A549 (cell line): ENCODE results near the gene TRAPPC3. TPM values are rescaled to one million over a fixed set of nuclear protein-coding genes. Genes with fewer than 3 reads are reported as not detected.
A peak's percentile ranks its signal among the peaks of the same experiment; 100 is the strongest.

Experiments used
- ATAC-seq, 2 experiments: fragments of 200-7000 bp in 1 of 2; fragments of >200 bp in 1 of 2; cut with Nextera tagmentation in 1 of 2; cut with Tn5 transposase in 1 of 2; 3 replicates each; pipeline versions ENCODE4 v1.8.0 to v1.9.1; 2018 to 2020; ENCODE audit warnings: mild to moderate bottlenecking in 1 of 2, moderate library complexity in 1 of 2
- CTCF ChIA-PET: fragments of 300-600 bp; sonication (Branson Sonifier 250); formaldehyde crosslinking; extraction: SDS; loops from one replicate; lab custom pipeline; 2021; ENCODE audit warnings: antibody characterized with exemption, inconsistent platforms; lab: Yijun Ruan, JAX
- POLR2A ChIA-PET: fragments of 350-600 bp; formaldehyde crosslinking; extraction: SDS; loops from one replicate; lab custom pipeline; 2021; ENCODE audit warnings: antibody characterized with exemption, inconsistent platforms; lab: Yijun Ruan, JAX
- DNase-seq, 2 experiments: peaks; one replicate each; pipeline versions ENCODE4 v3.0.0 to v3.0.0-alpha.2; 2011 to 2016; ENCODE audit warnings: low read depth in 1 of 2, low spot score in 1 of 2
- FAIRE-seq: peaks from 2 replicates; lab custom pipeline; 2011; peaks lifted over from hg19 to GRCh38; lab: Jason Lieb, UNC
- H3K27ac ChIP-seq, 2 experiments: fragments of >200 bp; sonication (Bioruptor Twin); formaldehyde crosslinking; 3 replicates each; pipeline ENCODE4 v1.5.1; 2016 to 2017
- H3K4me1 ChIP-seq: fragments of >200 bp; sonication (Bioruptor Twin); formaldehyde crosslinking; 3 replicates; pipeline ENCODE4 v1.6.1; 2016
- H3K4me2 ChIP-seq: fragments of >200 bp; sonication (Bioruptor Twin); formaldehyde crosslinking; 3 replicates; pipeline ENCODE4 v1.6.1; 2016
- H3K4me3 ChIP-seq: fragments of >200 bp; sonication (Bioruptor Twin); formaldehyde crosslinking; 3 replicates; pipeline ENCODE4 v1.5.1; 2016
- H3K9me3 ChIP-seq: fragments of >200 bp; sonication (Bioruptor Twin); formaldehyde crosslinking; 3 replicates; pipeline ENCODE4 v1.6.1; 2016
- CHD2 ChIP-seq: fragments of 150-350 bp; IDR thresholded peaks from 2 replicates; pipeline ENCODE4 v1.6.1; 2014; ENCODE audit warnings: low read length; ENCODE audit not compliant: partially characterized antibody
- CTCF ChIP-seq: fragments of >200 bp; sonication (Bioruptor Twin); formaldehyde crosslinking; IDR thresholded peaks from 3 replicates; pipeline ENCODE4 v1.5.1; 2016
- ELK1 ChIP-seq: fragments of 150-350 bp; IDR thresholded peaks from 2 replicates; pipeline ENCODE4 v1.6.1; 2014; ENCODE audit warnings: low read depth, mild to moderate bottlenecking, low read length
- EP300 ChIP-seq, 2 experiments: fragments of >200 bp; sonication (Bioruptor Twin); formaldehyde crosslinking; IDR thresholded peaks; 2 replicates in 1 of 2; 3 replicates in 1 of 2; pipeline ENCODE4 v1.6.1; 2016 to 2017
- ESRRA ChIP-seq: fragments of 150-350 bp; IDR thresholded peaks from 2 replicates; pipeline ENCODE4 v1.6.1; 2014; ENCODE audit warnings: mild to moderate bottlenecking, low read length, borderline replicate concordance
- FOSB ChIP-seq: fragments of 250-450 bp; sonication (Bioruptor Pico); IDR thresholded peaks from 2 replicates; pipeline ENCODE4 v1.5.0; 2020; ENCODE audit warnings: mild to moderate bottlenecking, moderate library complexity
- FOSL2 ChIP-seq, 2 experiments: fragments of 450-650 bp in 1 of 2; fragments of >200 bp in 1 of 2; sonication (Bioruptor Twin) in 1 of 2; formaldehyde crosslinking; IDR thresholded peaks; 2 replicates each; pipeline versions ENCODE4 v1.5.0 to v1.6.1; 2016 to 2020; ENCODE audit warnings: mild to moderate bottlenecking in 1 of 2, moderate library complexity in 1 of 2
- GATA3 ChIP-seq: IDR thresholded peaks from 2 replicates; pipeline ENCODE4 v1.6.1; 2012; ENCODE audit warnings: borderline replicate concordance
- HDAC2 ChIP-seq: fragments of 200-600 bp; sonication (generic); IDR thresholded peaks from 2 replicates; pipeline ENCODE4 v1.6.1; 2016
- HES2 ChIP-seq: fragments of >200 bp; sonication (Bioruptor Twin); formaldehyde crosslinking; IDR thresholded peaks from 2 replicates; pipeline ENCODE4 v1.6.1; 2016
- HOXA7 ChIP-seq: fragments of 250-450 bp; sonication (Bioruptor Pico); IDR thresholded peaks from 2 replicates; pipeline ENCODE4 v1.5.0; 2020; ENCODE audit warnings: mild to moderate bottlenecking, moderate library complexity
- HOXB13 ChIP-seq: fragments of 250-450 bp; sonication (Bioruptor Pico); IDR thresholded peaks from 2 replicates; pipeline ENCODE4 v1.5.0; 2020; ENCODE audit warnings: low read depth, mild to moderate bottlenecking, moderate library complexity
- HOXB5 ChIP-seq: fragments of 250-450 bp; sonication (Bioruptor Pico); IDR thresholded peaks from 2 replicates; pipeline ENCODE4 v1.5.0; 2020; ENCODE audit warnings: mild to moderate bottlenecking, moderate library complexity
- JUN ChIP-seq, 2 experiments: fragments of >200 bp; sonication (Bioruptor Twin); formaldehyde crosslinking; IDR thresholded peaks; 2 replicates in 1 of 2; 3 replicates in 1 of 2; pipeline ENCODE4 v1.6.1; 2016 to 2017
- JUNB ChIP-seq: fragments of >200 bp; sonication (Bioruptor Twin); formaldehyde crosslinking; IDR thresholded peaks from 2 replicates; pipeline ENCODE4 v1.6.1; 2016
- KDM5A ChIP-seq: fragments of 200-600 bp; sonication (generic); IDR thresholded peaks from 2 replicates; pipeline ENCODE4 v1.6.1; 2016; ENCODE audit warnings: antibody characterized with exemption, mild to moderate bottlenecking
- NR3C1 ChIP-seq: fragments of >200 bp; sonication (Bioruptor Twin); formaldehyde crosslinking; IDR thresholded peaks from 3 replicates; pipeline ENCODE4 v1.6.1; 2017
- PHF8 ChIP-seq: fragments of 200-600 bp; sonication (generic); IDR thresholded peaks from 2 replicates; pipeline ENCODE4 v1.6.1; 2016; ENCODE audit warnings: low read depth, mild to moderate bottlenecking, antibody characterized with exemption, moderate library complexity, borderline replicate concordance
- POLR2A ChIP-seq: IDR thresholded peaks from 2 replicates; pipeline ENCODE4 v1.6.1; 2012; ENCODE audit warnings: mild to moderate bottlenecking, low read length
- RAD21 ChIP-seq, 2 experiments: fragments of >200 bp in 1 of 2; sonication (Bioruptor Twin) in 1 of 2; formaldehyde crosslinking in 1 of 2; IDR thresholded peaks in 1 of 2; conservative IDR thresholded peaks in 1 of 2; 2 replicates in 1 of 2; 3 replicates in 1 of 2; pipeline ENCODE4 v1.6.1; 2012 to 2018; ENCODE audit warnings: inconsistent platforms in 1 of 2
- RFX5 ChIP-seq: fragments of 450-650 bp; IDR thresholded peaks from 2 replicates; pipeline ENCODE4 v1.7.1; 2014; ENCODE audit warnings: antibody characterized with exemption, mild to moderate bottlenecking, moderate library complexity
- SMC3 ChIP-seq: fragments of >200 bp; sonication (Bioruptor Twin); formaldehyde crosslinking; IDR thresholded peaks from 3 replicates; pipeline ENCODE4 v1.6.1; 2018; ENCODE audit warnings: inconsistent platforms
- SREBF2 ChIP-seq: fragments of 450-650 bp; IDR thresholded peaks from 2 replicates; pipeline ENCODE4 v1.6.1; 2014; ENCODE audit warnings: mild to moderate bottlenecking, moderate library complexity
- USF2 ChIP-seq: fragments of 450-650 bp; IDR thresholded peaks from 2 replicates; pipeline ENCODE4 v1.6.1; 2014; ENCODE audit warnings: antibody characterized with exemption
- ZC3H11A ChIP-seq: fragments of 450-650 bp; IDR thresholded peaks from 2 replicates; pipeline ENCODE4 v1.6.1; 2014; ENCODE audit warnings: antibody characterized with exemption, mild to moderate bottlenecking
- ZFP36 ChIP-seq: fragments of 450-650 bp; IDR thresholded peaks from 2 replicates; pipeline ENCODE4 v1.6.1; 2014; ENCODE audit warnings: borderline replicate concordance; ENCODE audit not compliant: partially characterized antibody
- whole genome bisulfite sequencing: methylation state at CpG from one replicate; pipeline ENCODE4 v1.1.6; 2017; ENCODE audit errors: missing lambda C conversion rate; 5-methylcytosine and 5-hydroxymethylcytosine counted together
- polyA plus RNA-seq, 4 experiments: library from polyadenylated mRNA; depleted of rRNA in 3 of 4; stranded (reverse); fragments of >200 nt; fragmentation: RNase III in 1 of 4; extraction: RNeasy Plus Mini Kit Qiagen cat#74134 plus additional on column Dnase treatment in 1 of 4; gene quantifications; 2 replicates in 3 of 4; 3 replicates in 1 of 4; pipeline ENCODE4 v1.2.3, GENCODE V29; 2011 to 2017
- TF ChIP-seq, protein P1 (sequence below): IDR thresholded peaks from 2 replicates; pipeline ENCODE4 v1.6.1; 2012
- TF ChIP-seq, protein P2 (sequence below): fragments of 200-600 bp; sonication (generic); IDR thresholded peaks from 2 replicates; pipeline ENCODE4 v1.6.1; 2016; ENCODE audit warnings: antibody characterized with exemption, mild to moderate bottlenecking, moderate library complexity

Gene TRAPPC3
- polyA plus RNA-seq, 2 of the 4 experiments (the other 2 are of a cell fraction), result 62.2 to 103 TPM

- Histone ChIP-seq H3K4me1 (peaks cover 62% of the 10 kb centered on the region), H3K4me2 (peak overlapping the region; percentile 93), H3K9me3 (no peaks in the 10 kb centered on the region), H3K27ac (peak overlapping the region; percentile 77 to 83; a peak in 5 of 6 replicates), H3K4me3 (0 out of 3 replicates have a peak overlapping the region, but pooled peaks have one; percentile 33)
- ATAC-seq (no peak), DNase-seq (no peak), FAIRE-seq (no peak)
- WGBS, result 58% methylated on average over 12 of the region's 14 CpGs
- ChIA-PET CTCF (interaction anchor here (0.9 to 8.6 kb wide), 14 partner anchors 7 to 180 kb away, joined by 3 to 82 read pairs (median 4); partner anchors contain the start of genes THRAP3 and TRAPPC3), POLR2A (interaction anchor here (1.3 to 2.5 kb wide), 2 partner anchors 12 to 62 kb away, joined by 4 to 19 read pairs; partner anchors contain the start of genes THRAP3 and TRAPPC3)
- no peak for TF ChIP-seq ZC3H11A
These were observed 12.6 kb upstream of the TRAPPC3 start for GRCh38 chr1:36161641-36162531.

DNA sequence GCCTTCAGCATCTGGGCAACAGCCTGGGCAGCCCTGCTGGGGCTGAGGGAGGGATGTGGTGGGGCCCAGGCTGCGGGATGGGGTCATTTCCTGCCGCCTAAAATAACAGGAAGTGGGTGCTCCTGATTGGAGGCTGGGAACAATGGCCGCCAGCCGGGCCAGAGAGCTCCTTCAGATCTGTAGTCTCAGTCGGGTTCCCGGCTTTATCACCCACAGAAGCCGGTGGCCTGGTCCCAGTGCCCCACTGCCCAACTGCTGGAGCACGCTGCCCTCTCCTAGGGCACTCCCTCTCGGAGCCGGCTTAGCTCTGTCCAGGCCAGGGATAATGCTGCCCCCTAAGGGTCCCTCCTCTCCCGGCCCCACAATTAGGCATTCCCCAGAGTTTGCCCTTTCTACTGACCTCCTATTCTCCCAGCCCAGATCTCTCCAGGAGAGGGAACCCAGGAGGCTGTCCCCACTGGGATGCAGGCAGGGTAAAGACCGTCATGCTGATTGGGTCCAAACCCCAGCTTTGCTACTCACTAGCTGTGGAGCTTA, 11.7 kb upstream of the TRAPPC3 start:
- ChIA-PET CTCF (interaction anchor here (0.8 to 8.6 kb wide), 15 partner anchors 8 to 124 kb away, joined by 3 to 82 read pairs (median 5); partner anchors contain the start of genes THRAP3 and TRAPPC3), POLR2A (interaction anchor here (1.3 to 2.5 kb wide), 2 partner anchors 11 to 63 kb away, joined by 4 to 19 read pairs; partner anchors contain the start of genes THRAP3 and TRAPPC3)
- peak overlapping the region; percentile 33 for H3K4me3 ChIP-seq
- 40% methylated on average over 2 of the region's 12 CpGs for WGBS
- peak; percentile 65 to 76 for ATAC-seq
- H3K4me2 ChIP-seq, result peak overlapping the region; percentile 93
- DNase-seq, result peak; percentile 47 to 48
- no peak for FAIRE-seq
- H3K27ac ChIP-seq, result peak overlapping the region; percentile 77 to 83
- no peaks in the 10 kb centered on the region for H3K9me3 ChIP-seq
- peaks cover 61% of the 10 kb centered on the region for H3K4me1 ChIP-seq
- TF ChIP-seq RFX5, result no peak
- TF ChIP-seq PHF8, result no peak
- peak; percentile 37 for TF ChIP-seq CTCF
- peak; percentile 15; the same call in 1 of the 3 replicates for TF ChIP-seq SMC3
- TF ChIP-seq EP300 (IDR thresholded peaks at IDR 0.05), result no peak
- no peak for TF ChIP-seq POLR2A
- TF ChIP-seq ELK1, result no peak
- TF ChIP-seq, protein P1, sequence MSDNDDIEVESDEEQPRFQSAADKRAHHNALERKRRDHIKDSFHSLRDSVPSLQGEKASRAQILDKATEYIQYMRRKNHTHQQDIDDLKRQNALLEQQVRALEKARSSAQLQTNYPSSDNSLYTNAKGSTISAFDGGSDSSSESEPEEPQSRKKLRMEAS, result no peak
- TF ChIP-seq SREBF2, result no peak
- TF ChIP-seq HOXB5, result no peak
- TF ChIP-seq HDAC2, result no peak
- TF ChIP-seq JUNB, result no peak
- TF ChIP-seq FOSB (CRISPR knock-in tag), result no peak
- TF ChIP-seq CHD2, result no peak
- TF ChIP-seq HOXA7 (CRISPR knock-in tag), result no peak
- TF ChIP-seq, protein P2, sequence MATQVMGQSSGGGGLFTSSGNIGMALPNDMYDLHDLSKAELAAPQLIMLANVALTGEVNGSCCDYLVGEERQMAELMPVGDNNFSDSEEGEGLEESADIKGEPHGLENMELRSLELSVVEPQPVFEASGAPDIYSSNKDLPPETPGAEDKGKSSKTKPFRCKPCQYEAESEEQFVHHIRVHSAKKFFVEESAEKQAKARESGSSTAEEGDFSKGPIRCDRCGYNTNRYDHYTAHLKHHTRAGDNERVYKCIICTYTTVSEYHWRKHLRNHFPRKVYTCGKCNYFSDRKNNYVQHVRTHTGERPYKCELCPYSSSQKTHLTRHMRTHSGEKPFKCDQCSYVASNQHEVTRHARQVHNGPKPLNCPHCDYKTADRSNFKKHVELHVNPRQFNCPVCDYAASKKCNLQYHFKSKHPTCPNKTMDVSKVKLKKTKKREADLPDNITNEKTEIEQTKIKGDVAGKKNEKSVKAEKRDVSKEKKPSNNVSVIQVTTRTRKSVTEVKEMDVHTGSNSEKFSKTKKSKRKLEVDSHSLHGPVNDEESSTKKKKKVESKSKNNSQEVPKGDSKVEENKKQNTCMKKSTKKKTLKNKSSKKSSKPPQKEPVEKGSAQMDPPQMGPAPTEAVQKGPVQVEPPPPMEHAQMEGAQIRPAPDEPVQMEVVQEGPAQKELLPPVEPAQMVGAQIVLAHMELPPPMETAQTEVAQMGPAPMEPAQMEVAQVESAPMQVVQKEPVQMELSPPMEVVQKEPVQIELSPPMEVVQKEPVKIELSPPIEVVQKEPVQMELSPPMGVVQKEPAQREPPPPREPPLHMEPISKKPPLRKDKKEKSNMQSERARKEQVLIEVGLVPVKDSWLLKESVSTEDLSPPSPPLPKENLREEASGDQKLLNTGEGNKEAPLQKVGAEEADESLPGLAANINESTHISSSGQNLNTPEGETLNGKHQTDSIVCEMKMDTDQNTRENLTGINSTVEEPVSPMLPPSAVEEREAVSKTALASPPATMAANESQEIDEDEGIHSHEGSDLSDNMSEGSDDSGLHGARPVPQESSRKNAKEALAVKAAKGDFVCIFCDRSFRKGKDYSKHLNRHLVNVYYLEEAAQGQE, result no peak
- no peak for TF ChIP-seq NR3C1
- no peak for TF ChIP-seq FOSL2 (IDR thresholded peaks at IDR 0.05)
- no peak for TF ChIP-seq FOSL2 (CRISPR knock-in tag; IDR thresholded peaks at IDR 0.05)
- TF ChIP-seq ESRRA, result no peak
- TF ChIP-seq HOXB13, result no peak
- no peak for TF ChIP-seq USF2
- TF ChIP-seq RAD21 (conservative IDR thresholded peaks at IDR 0.05 in 1 of 2, IDR thresholded peaks at IDR 0.05 in 1 of 2), result peak in 1 of 2 experiments; percentile 14; a peak in 1 of 5 replicates
- TF ChIP-seq JUN (IDR thresholded peaks at IDR 0.05), result no peak
- TF ChIP-seq HES2, result no peak
- peak; percentile 38; the same call in 1 of the 2 replicates for TF ChIP-seq KDM5A
- TF ChIP-seq ZFP36, result no peak
- TF ChIP-seq GATA3, result no peak
